Uterus (tissue), 2 donors: ENCODE results near the gene SEC14L1.
"Not testable (repeated sequence)": the region's sequence is repeated elsewhere in the genome, so short reads cannot be mapped to it uniquely, and the experiment has no call there.

Experiments used
- CTCF ChIP-seq, 4 experiments: fragments of 200-600 bp in 2 of 4; fragments of 450-650 bp in 2 of 4; sonication (generic) in 2 of 4; IDR thresholded peaks; one replicate each; pipeline ENCODE4 v1.5.1; 2016 to 2019; ENCODE audit warnings: antibody characterized with exemption in 4 of 4, mild to moderate bottlenecking in 2 of 4, moderate library complexity in 1 of 4
- POLR2A ChIP-seq, 2 donors: fragments of 450-650 bp; IDR thresholded peaks; one replicate each; pipeline ENCODE4 v1.6.1; 2016; ENCODE audit warnings: antibody characterized with exemption in 2 of 2, mild to moderate bottlenecking in 1 of 2, moderate library complexity in 1 of 2

GRCh38 chr17:77255970-77256369 is 115.2 kb downstream of the SEC14L1 start:
- TF ChIP-seq CTCF, POLR2A (IDR thresholded peaks at IDR 0.05): not testable (repeated sequence)
